GM21723 (cell line): ENCODE data around the gene MAP2K6.

Experiments
- ATAC-seq: cut with Tn5 transposase; IDR thresholded peaks from one replicate; pipeline ENCODE4 v1.9.1; 2021; ENCODE audit warnings: mild to moderate bottlenecking, moderate library complexity; ENCODE audit not compliant: unreplicated experiment

The MAP2K6 gene

GRCh38 chr17:69574257-69575197 lies 160.0 kb downstream of the MAP2K6 start:
- ATAC-seq: no peak

- no peak for ATAC-seq
Measured at GRCh38 chr17:69575346-69575761, 160.9 kb downstream of the MAP2K6 start.

GRCh38 chr17:69577098-69577497 lies 162.6 kb downstream of the MAP2K6 start:
- ATAC-seq: no peak

- ATAC-seq: no peak
Measured at GRCh38 chr17:69578385-69578936, 164.0 kb downstream of the MAP2K6 start.

GRCh38 chr17:69579961-69580677 lies 165.6 kb downstream of the MAP2K6 start:
- no peak for ATAC-seq

- ATAC-seq: peak; percentile 76
Measured at GRCh38 chr17:69581061-69581961, 166.8 kb downstream of the MAP2K6 start.

GRCh38 chr17:69588316-69588715 lies 173.8 kb downstream of the MAP2K6 start:
- no peak for ATAC-seq

- ATAC-seq: no peak
Measured at GRCh38 chr17:69588827-69589239, 174.3 kb downstream of the MAP2K6 start.

- ATAC-seq: no peak
Measured at GRCh38 chr17:69590671-69591070, 176.2 kb downstream of the MAP2K6 start.

GRCh38 chr17:69592692-69593350 lies 178.3 kb downstream of the MAP2K6 start:
- no peak for ATAC-seq

GRCh38 chr17:69593351-69593715 lies 178.8 kb downstream of the MAP2K6 start:
- no peak for ATAC-seq

- ATAC-seq: no peak
Measured at GRCh38 chr17:69593716-69594115, 179.2 kb downstream of the MAP2K6 start.

GRCh38 chr17:69594641-69595040 lies 180.1 kb downstream of the MAP2K6 start:
- no peak for ATAC-seq

GRCh38 chr17:69596141-69596540 lies 181.6 kb downstream of the MAP2K6 start:
- ATAC-seq: no peak

- ATAC-seq: no peak
Measured at GRCh38 chr17:69597898-69598692, 183.6 kb downstream of the MAP2K6 start.

GRCh38 chr17:69602972-69603371 lies 188.5 kb downstream of the MAP2K6 start:
- ATAC-seq: no peak
